ENCODE measurements around the gene HAUS7.

- TF ChIP-seq CTCF (IDR thresholded peaks at IDR 0.05) (no peak), POLR2AphosphoS5 (IDR thresholded peaks at IDR 0.05) (no peak)
Measured at GRCh38 chrX:153509592-153509991, 39.2 kb upstream of the HAUS7 start.

All from transverse colon (tissue), 4 donors.